Endothelial cell of umbilical vein (primary cell): ENCODE data around the gene C6orf163. TPM values are rescaled to one million over a fixed set of nuclear protein-coding genes. Genes with fewer than 3 reads are reported as not detected.

Experiments used
- BruUV-seq: library from RNA; stranded (reverse); fragments of 400-500 nt; replicated peaks from 2 replicates; lab custom pipeline; 2021; lab: Mats Ljungman, UMichigan
- CTCF ChIA-PET: fragments of 300-600, 350-600 bp; sonication (Branson Sonifier 250); formaldehyde crosslinking; loops from one replicate; lab custom pipeline; 2021; ENCODE audit warnings: antibody characterized with exemption, inconsistent platforms; lab: Charles Lee
- POLR2A ChIA-PET: fragments of 300-600, 350-600 bp; sonication (Branson Sonifier 250); formaldehyde crosslinking; loops from one replicate; lab custom pipeline; 2021; ENCODE audit warnings: antibody characterized with exemption, inconsistent platforms; lab: Charles Lee
- DNase-seq: peaks from one replicate; pipeline ENCODE4 v3.0.0-alpha.2; 2011; ENCODE audit warnings: low read depth, low spot score
- FAIRE-seq: peaks from 2 replicates; lab custom pipeline; 2011; peaks lifted over from hg19 to GRCh38; lab: Jason Lieb, UNC
- H2AFZ ChIP-seq: 2 replicates; pipeline ENCODE4 v1.6.0; 2012; ENCODE audit warnings: low read depth, low read length, control low read depth, inconsistent platforms
- H3K27ac ChIP-seq: 2 replicates; pipeline ENCODE4 v1.5.1; 2011; ENCODE audit warnings: low read depth, mild to moderate bottlenecking, control low read depth, low read length, moderate library complexity; ENCODE audit not compliant: insufficient read depth
- H3K27me3 ChIP-seq, 2 experiments: 2 replicates each; pipeline versions ENCODE4 v1.6.0 to v1.6.1; 2011; ENCODE audit warnings: low read length in 2 of 2, mixed read lengths in 1 of 2; ENCODE audit not compliant: control insufficient read depth in 2 of 2, insufficient read depth in 2 of 2
- H3K36me3 ChIP-seq, 2 experiments: 2 replicates in 1 of 2; 3 replicates in 1 of 2; pipeline ENCODE4 v1.5.1; 2011; ENCODE audit warnings: low read length in 2 of 2, mild to moderate bottlenecking in 1 of 2, moderate library complexity in 1 of 2; ENCODE audit not compliant: control insufficient read depth in 2 of 2, insufficient read depth in 2 of 2; ENCODE audit errors: extremely low read depth in 1 of 2
- H3K4me1 ChIP-seq: 3 replicates; pipeline ENCODE4 v1.5.1; 2011; ENCODE audit warnings: mild to moderate bottlenecking, low read length; ENCODE audit not compliant: control insufficient read depth, insufficient read depth; ENCODE audit errors: extremely low read depth
- H3K4me2 ChIP-seq: 2 replicates; pipeline ENCODE4 v1.6.1; 2011; ENCODE audit warnings: low read length, control low read depth, mixed read lengths; ENCODE audit not compliant: insufficient read depth
- H3K4me3 ChIP-seq, 3 experiments: fragments of 200-600 bp in 1 of 3; sonication (generic), shearing (Covaris generic) in 1 of 3; replicated peaks in 1 of 3; 2 replicates each; pipeline ENCODE4 v1.5.1; 2011 to 2016; ENCODE audit warnings: control low read depth in 3 of 3, low read length in 3 of 3, mild to moderate bottlenecking in 2 of 3, inconsistent platforms in 1 of 3, low read depth in 1 of 3, moderate library complexity in 1 of 3; ENCODE audit not compliant: insufficient read depth in 1 of 3
- H3K79me2 ChIP-seq: 2 replicates; pipeline ENCODE4 v1.6.0; 2012; ENCODE audit warnings: low read length, inconsistent platforms; ENCODE audit not compliant: control insufficient read depth, insufficient read depth
- H3K9ac ChIP-seq: replicated peaks from 2 replicates; pipeline ENCODE3; 2011; ENCODE audit warnings: low read length, control low read depth; ENCODE audit not compliant: insufficient read depth; ENCODE audit errors: extremely low read depth
- H3K9me1 ChIP-seq: replicated peaks from 3 replicates; pipeline ENCODE4 v1.6.0; 2011; ENCODE audit warnings: mild to moderate bottlenecking, low read length; ENCODE audit not compliant: control insufficient read depth, insufficient read depth; ENCODE audit errors: extremely low read depth
- H3K9me3 ChIP-seq: replicated peaks from 2 replicates; pipeline ENCODE4 v1.5.1; 2012; ENCODE audit warnings: low read length, inconsistent platforms; ENCODE audit not compliant: control insufficient read depth, insufficient read depth
- H4K20me1 ChIP-seq: replicated peaks from 2 replicates; pipeline ENCODE3; 2011; ENCODE audit warnings: mild to moderate bottlenecking, low read length; ENCODE audit not compliant: control insufficient read depth, insufficient read depth; ENCODE audit errors: extremely low read depth
- CTCF ChIP-seq, 2 donors: IDR thresholded peaks; 1 replicate in 1 of 2; 2 replicates in 1 of 2; pipeline ENCODE4 v1.5.1; 2011; ENCODE audit warnings: low read length in 2 of 2, mild to moderate bottlenecking in 2 of 2, moderate library complexity in 2 of 2, control low read depth in 1 of 2, inconsistent platforms in 1 of 2, low read depth in 1 of 2; ENCODE audit not compliant: insufficient read depth in 1 of 2; ENCODE audit errors: extremely low read depth in 1 of 2
- EZH2 ChIP-seq: IDR thresholded peaks from 2 replicates; pipeline ENCODE4 v1.6.1; 2012; ENCODE audit warnings: borderline replicate concordance, low read depth, mild to moderate bottlenecking, moderate library complexity, low read length, inconsistent platforms; ENCODE audit not compliant: severe bottlenecking
- FOS ChIP-seq: IDR thresholded peaks from 2 replicates; pipeline ENCODE4 v1.6.1; 2011; ENCODE audit warnings: mild to moderate bottlenecking, low read length, moderate library complexity, borderline replicate concordance; ENCODE audit not compliant: insufficient read depth
- GATA2 ChIP-seq: IDR thresholded peaks from 2 replicates; pipeline ENCODE4 v1.7.0; 2011; ENCODE audit warnings: low read depth, mild to moderate bottlenecking, moderate library complexity, mixed read lengths, low read length; ENCODE audit not compliant: insufficient read length, insufficient read depth
- JUN ChIP-seq: IDR thresholded peaks from 2 replicates; pipeline ENCODE4 v1.6.1; 2011; ENCODE audit warnings: borderline replicate concordance, low read depth; ENCODE audit not compliant: insufficient read length, insufficient read depth
- MAX ChIP-seq: IDR thresholded peaks from 2 replicates; pipeline ENCODE4 v1.6.1; 2011; ENCODE audit not compliant: insufficient read depth, insufficient read length
- MYC ChIP-seq: IDR thresholded peaks from one replicate; pipeline ENCODE4 v1.6.1; 2011; ENCODE audit warnings: mild to moderate bottlenecking, low read depth, low read length
- POLR2A ChIP-seq: IDR thresholded peaks from 2 replicates; pipeline ENCODE4 v1.6.1; 2012; ENCODE audit warnings: low read depth, mild to moderate bottlenecking, control low read depth, low read length
- POLR2AphosphoS5 ChIP-seq: IDR thresholded peaks from 2 replicates; pipeline ENCODE4 v1.6.1; 2012; ENCODE audit warnings: low read depth, mild to moderate bottlenecking, control low read depth, low read length, moderate library complexity; ENCODE audit not compliant: insufficient read depth
- dilution Hi-C: fragments of 300-500 bp; cut with MboI; formaldehyde crosslinking; loops from one replicate; pipeline ENCODE4 v1.15.0; 2019; ENCODE audit warnings: low sequenced_read_pairs; ENCODE audit not compliant: extremely low pct_ligation_motif_present
- intact Hi-C: fragments of 100-400 bp; cut with micrococcal nuclease; formaldehyde crosslinking; loops from one replicate; pipeline ENCODE4 v1.10.0; 2022
- polyA plus RNA-seq, 4 experiments: library from polyadenylated mRNA; depleted of rRNA in 3 of 4; stranded (reverse) in 3 of 4; unstranded in 1 of 4; fragments of >200 nt; gene quantifications; 2 replicates each; pipeline versions ENCODE4 v1.2.1 to v1.2.3, GENCODE V29; 2011 to 2012; ENCODE audit warnings: missing spikeins in 1 of 4
- total RNA-seq: library from RNA; stranded (reverse); gene quantifications from 2 replicates; pipeline ENCODE4 v1.2.3, GENCODE V29; 2021

The C6orf163 gene
- total and polyA plus RNA-seq, 2 donors (not counting 3 experiments of a cell fraction or from before 2014, with no cell fraction given), result 0.29 to 2.5 TPM

GRCh38 chr6:87382861-87383260 is 38.2 kb downstream of the C6orf163 start:
- ChIA-PET POLR2A (no interaction called here), CTCF (no interaction called here)
- TF ChIP-seq MAX (no peak), FOS (no peak), CTCF (IDR thresholded peaks at IDR 0.05; ENCODE audit: extremely low read depth in 1 of 2, insufficient read depth in 1 of 2, low read depth in 1 of 2, low read length in 2 of 2) (no peak), EZH2 (no peak), JUN (no peak), POLR2AphosphoS5 (no peak), GATA2 (no peak), POLR2A (no peak), MYC (no peak)
- H3K27ac ChIP-seq, result no peak overlapping the region
- no peak overlapping the region for H3K4me2 ChIP-seq
- no peak overlapping the region for H3K9ac ChIP-seq
- H3K4me1 ChIP-seq, result no peaks in the 10 kb centered on the region
- intact Hi-C loops (no loop called here), dilution Hi-C loops (no loop called here)
- H3K36me3 ChIP-seq, result no peaks in the 10 kb centered on the region
- no peak for DNase-seq
- no peaks in the 10 kb centered on the region for H3K9me1 ChIP-seq
- no peak overlapping the region for H2AFZ ChIP-seq
- no peaks in the 10 kb centered on the region for H3K9me3 ChIP-seq
- no peaks in the 10 kb centered on the region for H3K79me2 ChIP-seq
- H4K20me1 ChIP-seq, result no peaks in the 10 kb centered on the region
- no peak overlapping the region for H3K4me3 ChIP-seq
- BruUV-seq, result no TSS peak
- H3K27me3 ChIP-seq, result no peaks in the 10 kb centered on the region
- no peak for FAIRE-seq
